Skeletal muscle satellite cell (primary cell): ENCODE measurements around the gene PLXNC1.

Experiments
- H3K27me3 ChIP-seq: 2 replicates; pipeline ENCODE4 v1.7.0; 2013; ENCODE audit warnings: low read length; ENCODE audit not compliant: control insufficient read depth, insufficient read depth
- H3K36me3 ChIP-seq: 2 replicates; pipeline ENCODE4 v1.7.0; 2013; ENCODE audit warnings: mild to moderate bottlenecking, control low read depth, low read length; ENCODE audit not compliant: insufficient read depth
- H3K4me1 ChIP-seq: 2 replicates; pipeline ENCODE4 v1.7.0; 2013; ENCODE audit warnings: low read length; ENCODE audit not compliant: control insufficient read depth, insufficient read depth
- H3K4me2 ChIP-seq: 2 replicates; pipeline ENCODE4 v1.7.0; 2013; ENCODE audit warnings: mild to moderate bottlenecking, low read length
- H3K4me3 ChIP-seq: 2 replicates; pipeline ENCODE4 v1.7.0; 2013; ENCODE audit warnings: low read length
- H3K9ac ChIP-seq: 2 replicates; pipeline ENCODE4 v1.7.0; 2013; ENCODE audit warnings: mild to moderate bottlenecking, low read depth, low read length, moderate library complexity
- H3K9me3 ChIP-seq: replicated peaks from 2 replicates; pipeline ENCODE4 v1.7.0; 2013; ENCODE audit warnings: mild to moderate bottlenecking, control low read depth, low read length

The PLXNC1 gene

DNA sequence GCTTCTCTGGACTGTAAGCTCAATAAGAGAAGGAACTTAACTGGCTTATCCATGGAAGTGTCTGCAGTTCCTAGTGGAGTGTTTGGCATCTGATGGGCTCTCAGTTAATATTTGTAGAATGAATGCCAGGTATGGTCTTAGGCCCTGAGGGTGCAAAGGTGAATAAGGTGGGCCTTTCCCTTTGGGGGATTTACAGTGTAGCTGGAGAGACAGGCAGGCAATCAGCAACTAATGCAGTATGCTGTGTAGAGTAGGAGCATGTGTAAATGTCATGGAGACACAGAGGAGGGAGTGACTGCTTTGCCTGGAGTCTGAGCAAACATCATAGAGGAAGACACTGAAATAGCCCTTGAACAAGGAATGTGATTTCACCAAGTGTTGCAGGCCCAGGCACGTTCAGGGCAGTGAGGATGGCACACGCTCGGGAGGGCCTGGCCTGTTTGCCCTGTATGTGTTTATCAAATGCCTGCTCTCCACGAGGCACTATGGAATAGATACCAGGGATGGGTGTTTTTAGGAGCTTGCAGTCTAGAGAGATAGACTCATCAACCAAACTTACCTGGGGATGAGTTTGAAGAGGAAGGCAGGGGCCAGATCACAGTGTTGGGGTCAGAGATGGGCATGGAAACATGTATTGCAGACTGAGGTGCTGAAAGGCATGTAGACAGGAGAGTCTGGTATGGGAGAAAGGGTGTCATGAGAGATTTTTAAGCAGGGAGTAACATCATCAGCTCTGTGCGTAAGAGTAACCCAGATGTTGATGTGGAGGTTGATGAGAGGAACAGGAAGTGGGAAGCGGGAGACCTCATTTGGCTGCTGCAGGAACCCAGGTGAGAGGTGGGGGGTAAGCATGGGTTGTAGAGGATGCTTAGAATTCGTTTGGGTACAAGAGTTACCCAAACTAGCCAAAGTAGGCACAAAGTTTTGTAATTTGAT is 54.1 kb downstream of the PLXNC1 start:
- Histone ChIP-seq H3K4me3 (no peak overlapping the region), H3K4me2 (no peak overlapping the region), H3K27me3 (peaks cover 18% of the 10 kb centered on the region), H3K4me1 (peaks cover 6% of the 10 kb centered on the region), H3K9ac (no peak overlapping the region), H3K36me3 (no peaks in the 10 kb centered on the region), H3K9me3 (no peaks in the 10 kb centered on the region)

DNA sequence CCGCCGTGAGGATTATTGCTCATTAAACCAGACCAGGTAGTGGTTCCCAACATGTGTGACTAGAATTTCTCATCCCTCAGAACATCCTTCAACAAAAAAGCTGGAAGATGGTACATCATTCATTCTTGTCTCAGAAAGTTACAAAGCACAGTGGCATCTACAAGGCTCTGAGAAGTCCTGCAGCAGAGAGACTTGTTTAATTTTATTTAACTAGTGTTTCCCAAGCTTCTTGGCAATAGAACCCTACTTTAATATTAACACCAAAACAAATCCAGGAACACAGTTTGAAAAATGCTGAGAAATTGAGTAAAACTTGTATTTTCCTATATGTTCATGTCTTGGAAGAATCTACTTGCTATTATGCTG is 54.8 kb downstream of the PLXNC1 start:
- Histone ChIP-seq H3K4me3 (no peak overlapping the region), H3K9me3 (no peaks in the 10 kb centered on the region), H3K4me2 (no peak overlapping the region), H3K36me3 (no peaks in the 10 kb centered on the region), H3K9ac (no peak overlapping the region), H3K27me3 (peaks cover 18% of the 10 kb centered on the region), H3K4me1 (peaks cover 13% of the 10 kb centered on the region)

DNA sequence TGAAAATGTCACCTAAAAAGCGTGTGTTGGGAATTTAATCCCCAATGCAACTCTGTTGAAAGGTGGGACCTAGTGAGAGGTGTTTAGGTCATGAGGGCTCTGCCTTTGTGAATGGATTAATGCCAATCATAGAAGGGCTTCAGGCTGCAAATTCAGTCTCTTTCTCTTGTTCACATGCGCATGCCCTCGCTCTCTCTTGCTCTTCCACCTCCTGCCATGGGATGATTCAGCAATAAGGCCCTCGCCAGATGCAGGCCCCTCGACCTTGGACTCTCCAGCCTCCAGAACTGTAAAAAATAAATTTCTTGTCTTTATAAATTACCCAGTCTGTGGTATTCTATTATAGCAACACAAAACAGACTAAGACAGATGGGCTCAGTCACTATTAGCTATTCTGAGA is 55.4 kb downstream of the PLXNC1 start:
- no peak overlapping the region for H3K4me2 ChIP-seq
- peaks cover 16% of the 10 kb centered on the region for H3K27me3 ChIP-seq
- H3K9ac ChIP-seq = no peak overlapping the region
- H3K36me3 ChIP-seq = no peaks in the 10 kb centered on the region
- peaks cover 19% of the 10 kb centered on the region for H3K4me1 ChIP-seq
- H3K4me3 ChIP-seq = no peak overlapping the region
- no peaks in the 10 kb centered on the region for H3K9me3 ChIP-seq

DNA sequence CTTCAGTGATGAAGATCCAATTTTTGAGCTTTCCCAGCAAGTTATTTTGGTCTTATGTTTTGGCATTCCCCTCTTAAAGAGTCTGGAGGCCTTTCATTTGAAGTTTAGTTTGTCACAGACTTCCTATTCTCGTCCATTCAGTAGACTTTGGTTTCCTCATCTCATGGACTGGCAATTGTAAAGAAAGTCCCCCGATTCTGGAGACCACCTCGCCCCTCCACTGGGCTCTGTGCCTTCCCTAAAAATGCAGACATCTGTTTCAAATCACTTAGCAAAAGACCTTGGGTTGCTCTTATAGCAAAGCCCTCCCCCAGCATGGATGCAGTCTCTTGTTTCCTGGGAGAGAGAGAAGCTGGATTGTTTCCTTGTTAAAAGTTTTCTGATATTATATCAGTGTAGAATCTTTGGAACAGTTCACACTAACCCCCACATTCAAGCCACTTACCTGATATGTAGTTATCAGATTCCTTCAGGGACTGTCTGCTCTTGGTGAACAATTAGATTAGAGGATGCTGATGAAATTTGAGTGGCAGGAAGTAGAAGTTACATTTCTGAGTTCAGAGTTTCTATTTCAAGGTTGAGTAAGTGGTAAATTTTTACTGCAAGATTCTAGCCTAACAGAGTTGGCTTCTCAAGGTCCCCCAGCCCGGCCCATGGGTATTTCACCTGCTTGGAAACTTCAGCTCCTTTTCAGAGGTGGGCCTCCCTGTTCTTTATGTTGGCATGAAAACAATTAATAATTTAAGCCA is 56.3 kb downstream of the PLXNC1 start:
- H3K4me2 ChIP-seq = no peak overlapping the region
- peaks cover 19% of the 10 kb centered on the region for H3K4me1 ChIP-seq
- no peaks in the 10 kb centered on the region for H3K36me3 ChIP-seq
- peaks cover 11% of the 10 kb centered on the region for H3K27me3 ChIP-seq
- H3K4me3 ChIP-seq = no peak overlapping the region
- H3K9me3 ChIP-seq = no peaks in the 10 kb centered on the region
- no peak overlapping the region for H3K9ac ChIP-seq

DNA sequence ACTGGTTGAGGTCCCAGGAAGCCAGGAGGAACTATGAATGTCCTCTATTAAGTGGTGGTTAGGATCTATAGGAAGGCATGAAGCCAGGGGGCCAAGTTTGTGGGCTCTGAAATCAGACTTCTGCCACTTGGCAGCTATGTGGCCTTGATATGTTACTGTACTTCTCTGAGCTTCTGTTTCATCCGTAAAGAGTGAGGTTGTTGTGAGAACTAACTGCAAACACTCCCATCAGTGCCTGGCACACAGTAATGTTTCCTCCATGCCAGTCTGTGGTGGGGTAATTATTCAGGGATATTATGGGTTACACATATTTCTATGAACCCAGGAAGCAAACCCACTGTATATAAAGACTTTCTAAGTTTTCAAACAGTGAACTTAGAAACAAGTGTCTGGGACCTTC is 57.4 kb downstream of the PLXNC1 start:
- H3K36me3 ChIP-seq = no peaks in the 10 kb centered on the region
- H3K4me2 ChIP-seq = no peak overlapping the region
- no peak overlapping the region for H3K9ac ChIP-seq
- no peak overlapping the region for H3K4me3 ChIP-seq
- H3K4me1 ChIP-seq = peaks cover 19% of the 10 kb centered on the region
- peaks cover 13% of the 10 kb centered on the region for H3K27me3 ChIP-seq
- H3K9me3 ChIP-seq = no peaks in the 10 kb centered on the region

DNA sequence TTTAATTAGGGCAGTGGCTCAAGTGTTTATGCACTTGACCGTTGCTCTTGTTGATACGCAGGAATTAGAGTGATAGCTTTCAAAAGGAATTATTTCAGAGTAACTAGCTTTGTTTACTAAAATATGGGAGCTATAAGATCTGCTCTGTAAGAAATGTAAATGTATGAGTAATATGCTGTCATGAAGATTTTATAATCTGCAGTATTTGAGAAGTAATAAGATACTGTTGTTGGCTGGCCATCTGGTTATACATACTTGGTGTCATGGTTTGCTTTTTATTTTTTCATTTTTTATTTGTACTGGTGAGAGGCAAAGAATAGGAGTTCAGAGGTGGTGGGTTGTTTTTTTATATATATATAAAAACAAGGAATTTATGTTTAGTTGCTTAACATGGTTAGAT is 58.5 kb downstream of the PLXNC1 start:
- H3K4me3 ChIP-seq = no peak overlapping the region
- no peaks in the 10 kb centered on the region for H3K36me3 ChIP-seq
- H3K9ac ChIP-seq = no peak overlapping the region
- peaks cover 13% of the 10 kb centered on the region for H3K27me3 ChIP-seq
- peaks cover 19% of the 10 kb centered on the region for H3K4me1 ChIP-seq
- no peak overlapping the region for H3K4me2 ChIP-seq
- H3K9me3 ChIP-seq = no peaks in the 10 kb centered on the region

DNA sequence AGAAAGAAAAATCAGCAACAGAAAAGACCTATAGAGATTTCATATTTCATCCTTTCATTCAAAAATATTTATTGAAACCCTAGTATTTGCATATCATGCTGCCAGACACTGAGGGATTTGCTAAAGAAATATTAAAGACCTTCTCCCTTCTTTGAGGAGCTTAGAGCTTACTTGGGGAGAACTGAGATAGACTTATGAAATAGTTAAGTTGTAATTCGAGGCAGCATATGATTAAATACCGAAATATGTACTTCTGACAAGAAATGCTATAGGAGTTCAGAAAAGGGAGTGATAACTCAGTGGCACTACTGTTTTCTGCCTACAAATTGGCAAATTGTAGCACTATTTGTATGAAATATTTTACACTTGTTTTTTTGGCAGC is 59.1 kb downstream of the PLXNC1 start:
- Histone ChIP-seq H3K27me3 (peaks cover 13% of the 10 kb centered on the region), H3K4me3 (peak overlapping the region; percentile 36), H3K9me3 (no peaks in the 10 kb centered on the region), H3K4me1 (peaks cover 19% of the 10 kb centered on the region), H3K9ac (no peak overlapping the region), H3K4me2 (peak overlapping the region; percentile 67), H3K36me3 (no peaks in the 10 kb centered on the region)

DNA sequence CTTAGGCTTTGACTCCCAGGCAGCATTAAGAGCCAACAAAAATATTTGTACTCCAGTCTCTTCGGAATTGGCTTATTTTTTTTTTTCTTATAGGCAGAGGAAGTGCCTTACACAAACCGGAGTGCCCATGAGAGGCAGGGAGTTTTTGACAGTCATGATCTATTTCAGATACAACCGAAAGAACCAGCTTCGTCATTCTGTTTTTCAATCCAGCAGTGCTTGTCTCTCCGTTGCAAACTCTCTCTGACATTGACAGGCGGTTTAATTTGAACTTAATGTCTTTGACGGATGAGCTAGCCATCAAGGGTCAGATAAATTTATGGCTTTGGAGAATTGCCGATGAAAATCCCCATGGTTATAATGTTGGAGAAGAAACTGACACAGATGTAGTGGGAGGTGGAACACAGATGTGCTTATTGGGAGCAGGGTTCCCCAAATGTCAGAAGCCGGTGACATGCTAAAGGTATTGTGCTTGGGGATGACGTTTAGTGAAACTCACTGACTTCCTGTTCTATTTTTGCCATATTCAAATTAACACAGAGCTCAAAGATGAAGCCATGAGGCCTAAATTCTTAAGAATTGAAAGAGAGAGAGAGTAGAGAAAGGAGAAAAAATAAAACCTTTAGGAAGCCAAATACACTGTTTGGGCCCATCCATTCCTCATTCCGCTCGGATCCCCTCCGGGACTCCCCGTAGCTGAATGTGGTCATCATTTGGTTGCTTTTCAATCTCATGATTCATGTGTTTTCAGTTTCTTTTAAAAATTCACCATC is 59.7 kb downstream of the PLXNC1 start:
- Histone ChIP-seq H3K27me3 (peaks cover 13% of the 10 kb centered on the region), H3K4me1 (peaks cover 19% of the 10 kb centered on the region), H3K9me3 (no peaks in the 10 kb centered on the region), H3K9ac (peak overlapping the region; percentile 3), H3K36me3 (no peaks in the 10 kb centered on the region), H3K4me3 (peak overlapping the region; percentile 36), H3K4me2 (peak overlapping the region; percentile 67)

DNA sequence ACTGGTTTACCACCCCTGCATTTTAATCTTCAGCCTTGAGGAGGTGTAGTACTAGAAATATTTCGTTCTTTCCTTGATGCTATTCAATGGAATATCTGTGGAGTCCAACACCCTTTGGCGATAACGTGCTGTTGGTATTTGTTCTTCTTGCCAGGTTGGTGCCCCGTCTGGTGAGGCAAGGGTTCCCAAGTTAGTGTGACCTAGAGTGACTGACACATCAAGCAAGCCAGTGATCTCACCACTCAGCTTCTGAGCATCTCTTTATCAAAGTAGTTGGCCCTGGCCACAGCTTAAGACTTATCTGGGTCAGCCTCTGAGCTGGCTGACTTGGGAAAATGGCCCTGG is 60.2 kb downstream of the PLXNC1 start:
- Histone ChIP-seq H3K4me2 (peak overlapping the region; percentile 67), H3K4me1 (peaks cover 19% of the 10 kb centered on the region), H3K27me3 (peaks cover 8% of the 10 kb centered on the region), H3K36me3 (no peaks in the 10 kb centered on the region), H3K4me3 (no peak overlapping the region), H3K9ac (no peak overlapping the region), H3K9me3 (no peaks in the 10 kb centered on the region)

DNA sequence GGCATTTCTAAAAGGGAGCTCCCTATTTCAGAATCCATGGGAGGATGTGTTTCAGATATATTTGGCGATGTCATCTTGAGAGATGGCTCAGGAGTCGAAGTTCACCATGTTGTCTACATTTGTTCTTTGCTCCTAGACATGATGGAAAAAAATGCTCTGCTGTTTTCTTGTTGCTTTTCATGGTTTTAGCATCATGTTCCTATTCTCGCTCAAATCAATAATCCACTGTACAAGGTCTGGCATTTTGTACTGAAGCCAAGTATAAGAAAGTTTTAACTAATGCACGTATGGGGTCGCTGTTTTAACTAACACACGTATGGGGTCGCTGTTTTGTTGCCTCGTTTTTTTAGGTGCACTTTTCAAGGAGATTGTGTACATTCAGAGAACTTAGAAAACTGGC is 60.9 kb downstream of the PLXNC1 start:
- Histone ChIP-seq H3K36me3 (no peaks in the 10 kb centered on the region), H3K4me3 (no peak overlapping the region), H3K4me1 (peaks cover 19% of the 10 kb centered on the region), H3K9ac (no peak overlapping the region), H3K27me3 (peaks cover 8% of the 10 kb centered on the region), H3K9me3 (no peaks in the 10 kb centered on the region), H3K4me2 (no peak overlapping the region)

DNA sequence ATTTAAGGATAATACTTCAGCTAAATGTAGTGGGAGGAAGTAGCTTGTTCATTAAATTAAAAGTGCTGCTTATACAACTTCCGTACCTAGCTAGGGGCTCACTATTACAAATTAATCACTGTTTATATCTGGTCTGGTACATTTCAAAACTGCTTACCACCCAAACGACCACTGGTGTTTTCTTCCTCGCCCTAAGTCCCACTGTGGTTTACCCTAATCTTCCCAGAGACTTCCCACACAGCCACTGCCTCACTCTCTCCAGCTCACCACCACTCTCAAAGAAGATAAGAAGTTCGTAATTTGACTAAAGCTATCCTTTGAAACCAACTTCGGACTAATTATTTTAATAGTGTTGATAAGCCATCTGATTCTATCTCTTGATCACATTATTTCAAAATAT is 62.6 kb downstream of the PLXNC1 start:
- H3K4me3 ChIP-seq = no peak overlapping the region
- peaks cover 5% of the 10 kb centered on the region for H3K27me3 ChIP-seq
- H3K9me3 ChIP-seq = no peaks in the 10 kb centered on the region
- H3K4me2 ChIP-seq = no peak overlapping the region
- no peak overlapping the region for H3K9ac ChIP-seq
- H3K4me1 ChIP-seq = peaks cover 19% of the 10 kb centered on the region
- H3K36me3 ChIP-seq = no peaks in the 10 kb centered on the region
